ENCODE measurements around the gene PDF. TPM values are rescaled to one million over a fixed set of nuclear protein-coding genes. Genes with fewer than 3 reads are reported as not detected.

Gene PDF
- total RNA-seq, 2 experiments from 2014 or later = 37.8 to 54.8 TPM

GRCh38 chr16:69311533-69312387 lies 18.6 kb downstream of the PDF start:
- Histone ChIP-seq H3K79me2 (ENCODE audit: insufficient read depth, low read depth, low read length) (peaks cover 31% of the 10 kb centered on the region), H3K4me1 (ENCODE audit: insufficient read depth, low read length, poor library complexity, severe bottlenecking) (peaks cover 12% of the 10 kb centered on the region), H3K4me3 (ENCODE audit: low read depth, low read length, poor library complexity, severe bottlenecking) (peak overlapping the region; percentile 78), H3K9me3 (ENCODE audit: low read length) (no peaks in the 10 kb centered on the region), H3K9me2 (ENCODE audit: insufficient read depth, low read length) (no peaks in the 10 kb centered on the region), H4K20me1 (ENCODE audit: insufficient read depth, low read length) (no peaks in the 10 kb centered on the region), H2AFZ (ENCODE audit: low read length) (peak overlapping the region; percentile 58; the same call in 1 of the 2 replicates), H3K36me3 (ENCODE audit: insufficient read depth, low read length) (peaks cover 38% of the 10 kb centered on the region), H3K4me2 (ENCODE audit: low read length) (peak overlapping the region; percentile 72), H3K27ac (ENCODE audit: low read depth, low read length, poor library complexity, severe bottlenecking) (peak overlapping the region; percentile 56)
- intact Hi-C loops (cut with micrococcal nuclease; ENCODE audit: unreplicated experiment) = loop anchor here (1.0 kb wide), 2 partner anchors 19 to 28 kb away; partner anchors contain the start of genes COG8, NIP7 and PDF
- TF ChIP-seq EZH2phosphoT487 (IDR thresholded peaks at IDR 0.05; ENCODE audit: borderline replicate concordance, low read depth, low read length) = no peak
- peak; percentile 66 for TF ChIP-seq CTCF (conservative IDR thresholded peaks at IDR 0.05; ENCODE audit: low read length)
- ChIA-PET CTCF (ENCODE audit: unreplicated experiment) (no interaction called here), POLR2A (interaction anchor here (1.0 kb wide), 1 partner anchor 443 kb away, joined by 3 read pairs; the partner anchor contains the start of gene NOB1)
- BruUV-seq (replicated peaks) = TSS peak; percentile 67
- peak; percentile 67 for DNase-seq (ENCODE audit: low spot score)

- intact Hi-C loops (cut with micrococcal nuclease; ENCODE audit: unreplicated experiment) = loop anchor here (1.0 kb wide), 2 partner anchors 19 to 28 kb away; partner anchors contain the start of genes COG8, NIP7 and PDF
- Histone ChIP-seq H3K4me3 (ENCODE audit: low read depth, low read length, poor library complexity, severe bottlenecking) (peak within 1 kb of the TSS; percentile 78), H2AFZ (ENCODE audit: low read length) (peak within 1 kb of the TSS; percentile 97; the same call in 1 of the 2 replicates), H3K27ac (ENCODE audit: low read depth, low read length, poor library complexity, severe bottlenecking) (peak within 1 kb of the TSS; percentile 58), H3K36me3 (ENCODE audit: insufficient read depth, low read length) (peaks cover 30% of the 10 kb centered on the region), H3K4me2 (ENCODE audit: low read length) (peak within 1 kb of the TSS; percentile 88), H3K9me3 (ENCODE audit: low read length) (no peaks in the 10 kb centered on the region), H3K79me2 (ENCODE audit: insufficient read depth, low read depth, low read length) (peaks cover 31% of the 10 kb centered on the region), H3K4me1 (ENCODE audit: insufficient read depth, low read length, poor library complexity, severe bottlenecking) (peaks cover 12% of the 10 kb centered on the region), H3K9me2 (ENCODE audit: insufficient read depth, low read length) (no peaks in the 10 kb centered on the region), H4K20me1 (ENCODE audit: insufficient read depth, low read length) (no peaks in the 10 kb centered on the region)
- no TSS peak for BruUV-seq (replicated peaks)
- CTCF ChIA-PET (ENCODE audit: unreplicated experiment) = no interaction called here
- POLR2A ChIA-PET = interaction anchor here (0.8 to 1.4 kb wide), 3 partner anchors 9 to 122 kb away, joined by 3 to 5 read pairs (median 3); no protein-coding TSS in a partner anchor
- peak; percentile 97 for DNase-seq (ENCODE audit: low spot score)
- no peak for TF ChIP-seq EZH2phosphoT487 (IDR thresholded peaks at IDR 0.05; ENCODE audit: borderline replicate concordance, low read depth, low read length)
- TF ChIP-seq CTCF (conservative IDR thresholded peaks at IDR 0.05; ENCODE audit: low read length) = peak; percentile 72
These were observed 19.5 kb downstream of the PDF start, which contains the start of gene VPS4A for GRCh38 chr16:69310653-69311532. Gene VPS4A, plus strand, starts transcription at chr16:69311350. Its CDS starts 162 bp downstream, at chr16:69311512.

All from OCI-LY7 (cell line).